ENCODE data around the gene TMIGD1.

Gene TMIGD1

DNA sequence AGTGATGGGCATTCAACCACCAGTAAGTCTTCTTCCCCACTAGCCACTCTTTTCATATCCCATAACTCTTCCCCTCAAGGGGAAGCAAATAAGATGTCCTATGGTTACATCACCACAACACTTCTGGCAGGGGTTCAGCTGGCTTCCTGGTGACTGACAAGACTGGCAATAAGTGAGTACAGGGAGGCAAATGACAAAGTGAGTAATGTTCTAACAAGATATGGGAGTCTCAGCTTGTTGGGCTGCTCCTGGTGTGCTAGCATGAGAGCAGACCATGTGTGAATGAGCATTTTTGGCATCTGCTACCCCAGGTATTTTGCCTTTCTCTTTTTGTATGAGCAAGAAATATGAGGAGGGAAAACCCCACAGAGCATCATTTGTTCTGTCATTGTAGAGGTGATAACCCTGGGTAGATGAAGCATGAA, 9.9 kb downstream of the TMIGD1 start:
- Histone ChIP-seq H3K4me3 (ENCODE audit: low read depth in 1 of 2, low read length in 2 of 2) (no peak overlapping the region), H3K36me3 (ENCODE audit: control insufficient read depth in 1 of 2, insufficient read depth in 2 of 2, low read length in 2 of 2) (no peaks in the 10 kb centered on the region), H3K27me3 (ENCODE audit: low read depth, low read length) (no peaks in the 10 kb centered on the region), H3K27ac (ENCODE audit: low read length) (no peak overlapping the region), H3K4me1 (ENCODE audit: control insufficient read depth in 1 of 2, insufficient read depth in 2 of 2, low read length in 2 of 2) (no peaks in the 10 kb centered on the region), H3K9me3 (ENCODE audit: control insufficient read depth in 1 of 2, low read length in 2 of 2) (no peaks in the 10 kb centered on the region)

DNA sequence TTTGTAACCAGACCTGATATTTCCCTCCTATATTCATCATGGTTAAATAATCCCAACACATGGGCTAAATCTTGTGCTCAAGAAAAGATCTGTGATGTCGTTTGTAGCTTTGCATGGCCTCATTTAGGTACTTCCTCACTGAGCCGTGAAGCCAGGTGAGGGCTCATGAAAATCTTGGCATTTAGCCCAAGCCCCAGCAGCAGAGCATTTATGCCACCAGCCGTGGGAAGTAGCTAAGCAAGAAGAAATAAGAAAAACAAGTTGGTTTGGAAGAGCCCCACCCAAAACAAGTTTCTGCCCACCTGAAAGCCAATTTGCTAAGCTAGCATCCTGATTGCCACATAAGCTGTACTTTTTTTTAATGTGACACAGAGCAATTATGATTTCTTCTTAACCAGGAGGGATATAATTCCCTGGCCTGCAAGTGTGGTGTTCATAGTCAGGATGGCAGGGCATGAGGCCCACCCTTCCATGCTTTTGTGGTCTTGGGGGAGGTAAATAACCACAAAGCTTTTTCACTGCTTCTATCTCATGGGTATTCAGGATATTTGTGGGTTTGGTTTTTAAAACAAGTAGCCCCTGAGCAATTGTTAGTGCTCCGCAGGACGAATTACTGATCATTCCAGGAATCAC, 10.5 kb downstream of the TMIGD1 start:
- Histone ChIP-seq H3K4me1 (ENCODE audit: control insufficient read depth in 1 of 2, insufficient read depth in 2 of 2, low read length in 2 of 2) (peaks cover 0 to 5% of the 10 kb centered on the region in 2 donors), H3K4me3 (ENCODE audit: low read depth in 1 of 2, low read length in 2 of 2) (no peak overlapping the region), H3K9me3 (ENCODE audit: control insufficient read depth in 1 of 2, low read length in 2 of 2) (no peaks in the 10 kb centered on the region), H3K27me3 (ENCODE audit: low read depth, low read length) (no peaks in the 10 kb centered on the region), H3K27ac (ENCODE audit: low read length) (no peak overlapping the region), H3K36me3 (ENCODE audit: control insufficient read depth in 1 of 2, insufficient read depth in 2 of 2, low read length in 2 of 2) (no peaks in the 10 kb centered on the region)

DNA sequence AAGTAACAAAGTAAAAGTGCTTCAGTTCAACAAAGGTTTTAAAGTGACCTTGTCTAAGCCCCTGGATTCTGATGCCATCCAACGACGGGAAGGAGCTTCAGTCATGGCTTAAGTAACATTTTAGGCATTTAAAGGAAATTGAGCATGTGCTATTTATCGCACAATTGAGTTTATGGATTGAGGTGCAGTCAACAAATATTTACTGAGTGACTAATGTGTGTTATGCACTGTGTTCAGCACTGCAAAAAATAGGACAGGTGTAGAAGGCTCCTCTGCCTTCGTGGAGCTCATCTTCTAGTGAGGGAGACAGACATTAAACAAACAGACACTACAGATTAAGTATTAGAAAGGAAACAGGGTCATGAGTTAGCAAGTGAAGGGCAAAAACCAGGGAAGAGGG, 12.5 kb downstream of the TMIGD1 start:
- peaks cover 0 to 6% of the 10 kb centered on the region in 2 donors for H3K4me1 ChIP-seq (ENCODE audit: control insufficient read depth in 1 of 2, insufficient read depth in 2 of 2, low read length in 2 of 2)
- no peak overlapping the region for H3K27ac ChIP-seq (ENCODE audit: low read length)
- H3K27me3 ChIP-seq (ENCODE audit: low read depth, low read length): no peaks in the 10 kb centered on the region
- H3K9me3 ChIP-seq (ENCODE audit: control insufficient read depth in 1 of 2, low read length in 2 of 2): no peaks in the 10 kb centered on the region
- H3K36me3 ChIP-seq (ENCODE audit: control insufficient read depth in 1 of 2, insufficient read depth in 2 of 2, low read length in 2 of 2): no peaks in the 10 kb centered on the region
- H3K4me3 ChIP-seq (ENCODE audit: low read depth in 1 of 2, low read length in 2 of 2): no peak overlapping the region

DNA sequence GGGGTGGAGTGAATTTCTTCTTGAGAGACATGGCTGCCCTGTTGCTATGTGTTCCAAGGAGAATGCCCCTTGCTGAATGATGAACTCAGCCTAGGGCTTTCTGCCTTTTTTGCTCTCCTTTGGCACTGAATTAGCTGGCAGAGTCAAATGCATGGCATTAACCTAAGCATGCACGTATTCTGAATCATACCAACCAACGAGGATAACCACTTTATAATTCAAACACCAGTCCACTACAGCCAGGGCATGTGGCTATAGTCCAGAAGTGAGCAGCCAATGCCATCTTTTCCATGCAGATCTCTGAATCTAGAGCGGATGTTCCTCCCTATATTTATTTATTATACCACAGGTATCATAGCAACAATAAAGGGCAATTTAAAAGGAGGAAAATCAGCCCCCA, 15.7 kb downstream of the TMIGD1 start:
- H3K36me3 ChIP-seq (ENCODE audit: control insufficient read depth in 1 of 2, insufficient read depth in 2 of 2, low read length in 2 of 2): no peaks in the 10 kb centered on the region
- H3K4me3 ChIP-seq (ENCODE audit: low read depth in 1 of 2, low read length in 2 of 2): no peak overlapping the region
- peaks cover 0 to 6% of the 10 kb centered on the region in 2 donors for H3K4me1 ChIP-seq (ENCODE audit: control insufficient read depth in 1 of 2, insufficient read depth in 2 of 2, low read length in 2 of 2)
- no peaks in the 10 kb centered on the region for H3K27me3 ChIP-seq (ENCODE audit: low read depth, low read length)
- H3K9me3 ChIP-seq (ENCODE audit: control insufficient read depth in 1 of 2, low read length in 2 of 2): no peaks in the 10 kb centered on the region
- no peak overlapping the region for H3K27ac ChIP-seq (ENCODE audit: low read length)

DNA sequence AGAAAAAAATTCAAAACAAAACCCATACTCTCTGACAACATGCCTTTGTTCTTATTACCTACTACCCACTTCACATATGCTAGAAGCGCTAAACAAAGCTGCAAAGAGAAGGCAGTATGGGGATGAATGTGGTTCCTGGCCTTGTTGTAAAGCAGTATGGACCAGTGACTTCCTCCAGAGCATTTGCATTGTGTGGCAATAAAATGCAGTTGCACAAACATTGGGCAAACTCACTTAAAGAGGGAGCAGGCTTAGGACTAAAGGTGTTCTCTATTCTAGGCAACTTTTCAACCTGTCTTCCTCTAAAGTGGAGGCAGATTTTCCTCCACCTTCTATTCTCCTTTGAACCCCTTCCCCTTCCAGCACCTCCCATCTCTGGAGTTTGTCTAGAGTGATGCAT, 17.1 kb downstream of the TMIGD1 start:
- Histone ChIP-seq H3K4me3 (ENCODE audit: low read depth in 1 of 2, low read length in 2 of 2) (no peak overlapping the region), H3K9me3 (ENCODE audit: control insufficient read depth in 1 of 2, low read length in 2 of 2) (no peaks in the 10 kb centered on the region), H3K4me1 (ENCODE audit: control insufficient read depth in 1 of 2, insufficient read depth in 2 of 2, low read length in 2 of 2) (peaks cover 0 to 6% of the 10 kb centered on the region in 2 donors), H3K27me3 (ENCODE audit: low read depth, low read length) (no peaks in the 10 kb centered on the region), H3K27ac (ENCODE audit: low read length) (no peak overlapping the region), H3K36me3 (ENCODE audit: control insufficient read depth in 1 of 2, insufficient read depth in 2 of 2, low read length in 2 of 2) (no peaks in the 10 kb centered on the region)

DNA sequence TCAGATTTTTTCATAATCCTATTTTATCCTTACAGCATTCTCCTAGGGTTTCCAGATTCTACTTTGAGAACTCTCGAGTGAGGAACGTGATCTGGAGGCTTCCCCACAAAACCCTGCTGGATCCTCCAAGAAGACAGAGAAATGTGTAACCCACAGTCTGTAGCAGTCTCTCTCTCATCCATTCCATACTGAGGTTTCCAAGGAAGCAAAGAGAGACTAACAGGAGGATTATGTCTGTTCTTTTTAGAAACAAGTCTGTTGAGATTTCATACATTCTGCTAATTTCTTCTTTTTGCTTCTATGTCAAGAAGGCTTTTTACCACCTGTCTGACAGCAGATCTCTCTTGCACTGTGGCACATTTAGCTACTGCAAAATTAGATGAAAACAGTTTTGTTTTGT, 18.8 kb downstream of the TMIGD1 start:
- Histone ChIP-seq H3K9me3 (ENCODE audit: control insufficient read depth in 1 of 2, low read length in 2 of 2) (no peaks in the 10 kb centered on the region), H3K4me3 (ENCODE audit: low read depth in 1 of 2, low read length in 2 of 2) (no peak overlapping the region), H3K36me3 (ENCODE audit: control insufficient read depth in 1 of 2, insufficient read depth in 2 of 2, low read length in 2 of 2) (no peaks in the 10 kb centered on the region), H3K27ac (ENCODE audit: low read length) (no peak overlapping the region), H3K4me1 (ENCODE audit: control insufficient read depth in 1 of 2, insufficient read depth in 2 of 2, low read length in 2 of 2) (peaks cover 0 to 6% of the 10 kb centered on the region in 2 donors), H3K27me3 (ENCODE audit: low read depth, low read length) (no peaks in the 10 kb centered on the region)

DNA sequence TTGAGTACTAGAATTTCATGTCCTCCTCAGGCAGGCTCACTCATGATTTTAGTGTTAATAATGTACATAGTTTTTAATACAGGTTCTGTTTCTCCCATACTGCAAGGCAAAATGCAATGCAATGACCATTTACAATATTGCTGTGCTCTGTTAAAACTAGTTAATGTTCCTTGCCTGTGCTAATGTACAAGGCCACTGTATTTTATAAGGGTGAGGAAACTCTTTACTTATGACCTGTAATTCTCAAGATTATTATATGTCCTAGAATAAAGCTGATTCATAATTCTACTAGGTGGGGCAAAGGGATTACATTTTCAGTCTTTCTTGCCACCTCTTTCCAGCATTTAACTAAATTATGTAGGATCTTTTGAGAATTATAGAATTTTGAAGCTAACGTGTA, 19.4 kb downstream of the TMIGD1 start:
- H3K4me1 ChIP-seq (ENCODE audit: control insufficient read depth in 1 of 2, insufficient read depth in 2 of 2, low read length in 2 of 2): peaks cover 0 to 6% of the 10 kb centered on the region in 2 donors
- no peak overlapping the region for H3K27ac ChIP-seq (ENCODE audit: low read length)
- H3K36me3 ChIP-seq (ENCODE audit: control insufficient read depth in 1 of 2, insufficient read depth in 2 of 2, low read length in 2 of 2): no peaks in the 10 kb centered on the region
- no peaks in the 10 kb centered on the region for H3K27me3 ChIP-seq (ENCODE audit: low read depth, low read length)
- H3K9me3 ChIP-seq (ENCODE audit: control insufficient read depth in 1 of 2, low read length in 2 of 2): no peaks in the 10 kb centered on the region
- H3K4me3 ChIP-seq (ENCODE audit: low read depth in 1 of 2, low read length in 2 of 2): no peak overlapping the region

DNA sequence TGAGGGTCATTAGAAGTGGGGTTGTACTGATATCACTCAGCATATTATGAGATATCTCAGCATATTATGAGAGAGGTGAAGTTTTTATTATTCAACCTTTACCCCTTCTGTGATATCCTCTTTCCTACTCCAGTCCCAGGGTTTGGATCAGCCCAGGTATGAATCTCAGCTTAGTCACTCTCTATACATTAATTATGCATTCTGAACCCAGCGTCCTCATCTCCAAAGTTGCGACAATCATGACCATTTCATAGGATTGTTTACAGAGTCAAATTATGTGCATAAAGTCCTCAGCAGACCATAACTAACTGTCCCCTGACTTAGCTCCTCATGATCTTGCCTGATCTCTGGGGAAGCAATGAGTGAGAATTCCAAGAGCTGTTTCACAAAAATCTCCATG, 21.6 kb downstream of the TMIGD1 start:
- Histone ChIP-seq H3K36me3 (ENCODE audit: control insufficient read depth in 1 of 2, insufficient read depth in 2 of 2, low read length in 2 of 2) (no peaks in the 10 kb centered on the region), H3K9me3 (ENCODE audit: control insufficient read depth in 1 of 2, low read length in 2 of 2) (no peaks in the 10 kb centered on the region), H3K27ac (ENCODE audit: low read length) (no peak overlapping the region), H3K27me3 (ENCODE audit: low read depth, low read length) (no peaks in the 10 kb centered on the region), H3K4me3 (ENCODE audit: low read depth in 1 of 2, low read length in 2 of 2) (no peak overlapping the region), H3K4me1 (ENCODE audit: control insufficient read depth in 1 of 2, insufficient read depth in 2 of 2, low read length in 2 of 2) (no peaks in the 10 kb centered on the region)

DNA sequence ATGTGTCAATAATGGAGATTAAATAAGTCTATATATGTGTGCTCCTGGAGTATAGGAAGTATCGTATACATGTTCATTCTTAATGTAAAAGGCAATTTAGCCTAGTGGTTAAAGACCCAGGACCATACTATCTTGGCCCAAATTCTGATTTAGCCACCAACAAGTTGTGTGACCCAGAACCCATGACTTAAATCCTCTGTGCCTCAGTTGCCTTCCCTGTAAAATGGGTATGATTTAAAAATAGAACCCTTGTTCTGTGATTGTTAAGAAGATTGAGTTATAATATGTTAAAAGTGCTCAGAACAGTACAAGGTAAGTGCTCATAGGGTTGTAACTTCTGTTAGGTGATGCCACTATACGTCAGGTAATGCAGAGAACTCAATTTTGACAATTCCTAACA, 23.3 kb downstream of the TMIGD1 start:
- Histone ChIP-seq H3K36me3 (ENCODE audit: control insufficient read depth in 1 of 2, insufficient read depth in 2 of 2, low read length in 2 of 2) (no peaks in the 10 kb centered on the region), H3K27me3 (ENCODE audit: low read depth, low read length) (no peaks in the 10 kb centered on the region), H3K4me3 (ENCODE audit: low read depth in 1 of 2, low read length in 2 of 2) (no peak overlapping the region), H3K9me3 (ENCODE audit: control insufficient read depth in 1 of 2, low read length in 2 of 2) (no peaks in the 10 kb centered on the region), H3K4me1 (ENCODE audit: control insufficient read depth in 1 of 2, insufficient read depth in 2 of 2, low read length in 2 of 2) (no peaks in the 10 kb centered on the region), H3K27ac (ENCODE audit: low read length) (no peak overlapping the region)

DNA sequence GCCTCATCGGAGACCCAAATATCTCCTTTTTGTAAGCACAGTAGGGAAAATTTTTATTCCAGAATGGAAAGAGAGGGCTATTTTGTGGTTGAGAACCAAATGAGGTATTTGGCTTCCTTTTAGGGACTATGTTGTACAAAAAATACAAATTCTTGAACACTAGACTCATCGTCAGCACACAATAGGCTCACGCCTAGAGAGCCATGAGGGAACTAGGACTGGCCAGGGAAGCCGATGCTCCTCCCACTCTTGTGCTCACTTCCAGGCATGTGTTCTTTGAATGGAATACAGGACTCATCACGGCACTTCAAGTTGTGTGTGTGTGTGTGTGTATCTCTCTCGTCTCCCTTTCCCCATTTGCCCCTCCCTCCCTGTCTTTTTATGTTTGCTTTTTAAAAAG, 24.3 kb downstream of the TMIGD1 start:
- Histone ChIP-seq H3K9me3 (ENCODE audit: control insufficient read depth in 1 of 2, low read length in 2 of 2) (no peaks in the 10 kb centered on the region), H3K27ac (ENCODE audit: low read length) (no peak overlapping the region), H3K4me3 (ENCODE audit: low read depth in 1 of 2, low read length in 2 of 2) (no peak overlapping the region), H3K4me1 (ENCODE audit: control insufficient read depth in 1 of 2, insufficient read depth in 2 of 2, low read length in 2 of 2) (no peaks in the 10 kb centered on the region), H3K36me3 (ENCODE audit: control insufficient read depth in 1 of 2, insufficient read depth in 2 of 2, low read length in 2 of 2) (no peaks in the 10 kb centered on the region), H3K27me3 (ENCODE audit: low read depth, low read length) (no peaks in the 10 kb centered on the region)

DNA sequence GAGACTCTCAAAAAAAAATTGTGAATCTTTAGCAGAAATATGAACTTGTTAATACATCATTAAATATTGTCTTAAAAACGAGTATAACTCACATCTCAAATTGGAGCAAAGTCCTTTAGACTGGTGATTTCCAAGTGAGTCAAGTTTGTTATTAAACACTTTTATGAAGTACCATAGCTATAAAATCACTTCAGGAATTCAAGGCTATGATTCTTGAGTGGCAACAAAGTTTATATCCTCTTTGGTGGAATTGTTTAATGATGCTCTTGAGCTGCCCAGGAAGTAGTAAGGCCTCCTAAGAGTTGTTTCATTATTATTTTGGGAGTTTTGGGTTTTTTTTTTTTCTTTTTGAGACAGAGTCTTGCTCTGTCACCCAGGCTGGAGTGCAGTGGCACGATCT, 25.5 kb downstream of the TMIGD1 start:
- H3K27ac ChIP-seq (ENCODE audit: low read length): no peak overlapping the region
- H3K27me3 ChIP-seq (ENCODE audit: low read depth, low read length): no peaks in the 10 kb centered on the region
- no peak overlapping the region for H3K4me3 ChIP-seq (ENCODE audit: low read depth in 1 of 2, low read length in 2 of 2)
- no peaks in the 10 kb centered on the region for H3K36me3 ChIP-seq (ENCODE audit: control insufficient read depth in 1 of 2, insufficient read depth in 2 of 2, low read length in 2 of 2)
- no peaks in the 10 kb centered on the region for H3K4me1 ChIP-seq (ENCODE audit: control insufficient read depth in 1 of 2, insufficient read depth in 2 of 2, low read length in 2 of 2)
- H3K9me3 ChIP-seq (ENCODE audit: control insufficient read depth in 1 of 2, low read length in 2 of 2): no peaks in the 10 kb centered on the region

DNA sequence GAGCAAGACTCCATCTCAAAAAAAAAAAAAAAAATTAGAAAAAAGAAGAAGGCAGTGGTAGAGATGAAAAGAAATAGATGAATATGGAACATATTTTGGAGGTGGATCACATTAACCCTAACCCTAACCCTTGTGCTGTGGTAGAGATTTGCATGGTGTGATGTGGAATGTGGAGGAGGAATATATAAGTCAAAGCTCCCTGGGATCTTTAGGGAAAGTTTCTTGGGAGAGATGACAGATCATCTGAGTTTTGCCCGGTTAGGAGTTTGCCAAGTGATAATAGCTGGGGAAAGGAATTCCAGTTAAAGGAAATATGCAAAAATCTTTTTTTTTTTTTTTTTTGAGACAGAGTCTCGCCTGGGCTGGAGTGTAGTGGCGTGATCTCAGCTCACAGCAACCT, 29.1 kb downstream of the TMIGD1 start:
- Histone ChIP-seq H3K36me3 (ENCODE audit: control insufficient read depth in 1 of 2, insufficient read depth in 2 of 2, low read length in 2 of 2) (no peaks in the 10 kb centered on the region), H3K4me3 (ENCODE audit: low read depth in 1 of 2, low read length in 2 of 2) (no peak overlapping the region), H3K27me3 (ENCODE audit: low read depth, low read length) (no peaks in the 10 kb centered on the region), H3K9me3 (ENCODE audit: control insufficient read depth in 1 of 2, low read length in 2 of 2) (no peaks in the 10 kb centered on the region), H3K27ac (ENCODE audit: low read length) (no peak overlapping the region), H3K4me1 (ENCODE audit: control insufficient read depth in 1 of 2, insufficient read depth in 2 of 2, low read length in 2 of 2) (no peaks in the 10 kb centered on the region)
